Measurements from ENCODE around the gene OBSL1.

Gene OBSL1

GRCh38 chr2:219536967-219537366, 34.4 kb downstream of the OBSL1 start:
- in situ Hi-C loops (cut with MboI; ENCODE audit: low sequenced_read_pairs): loop anchor here (10.0 kb wide), 1 partner anchor 108 kb away; no protein-coding TSS in a partner anchor

- in situ Hi-C loops (cut with MboI; ENCODE audit: low sequenced_read_pairs): loop anchor here (10.0 kb wide), 1 partner anchor 108 kb away; no protein-coding TSS in a partner anchor
Measured at GRCh38 chr2:219536425-219536824, 34.9 kb downstream of the OBSL1 start.

- in situ Hi-C loops (cut with MboI; ENCODE audit: low sequenced_read_pairs): loop anchor here (5.0 to 10.0 kb wide), 2 partner anchors 111 to 137 kb away; no protein-coding TSS in a partner anchor
Measured at GRCh38 chr2:219533930-219534661, 37.2 kb downstream of the OBSL1 start.

GRCh38 chr2:219532378-219532649, 39.0 kb downstream of the OBSL1 start:
- in situ Hi-C loops (cut with MboI; ENCODE audit: low sequenced_read_pairs): loop anchor here (5.0 to 10.0 kb wide), 2 partner anchors 112 to 135 kb away; no protein-coding TSS in a partner anchor

- in situ Hi-C loops (cut with MboI; ENCODE audit: low sequenced_read_pairs): loop anchor here (5.0 to 10.0 kb wide), 2 partner anchors 113 to 135 kb away; no protein-coding TSS in a partner anchor
Measured at GRCh38 chr2:219531639-219532377, 39.5 kb downstream of the OBSL1 start.

- in situ Hi-C loops (cut with MboI; ENCODE audit: low sequenced_read_pairs): loop anchor here (5.0 to 10.0 kb wide), 2 partner anchors 114 to 133 kb away; no protein-coding TSS in a partner anchor
Measured at GRCh38 chr2:219530048-219530963, 41.0 kb downstream of the OBSL1 start.

- in situ Hi-C loops (cut with MboI; ENCODE audit: low sequenced_read_pairs): no loop called here
Measured at GRCh38 chr2:219527472-219527871, 43.9 kb downstream of the OBSL1 start.

GRCh38 chr2:219527076-219527394, 44.3 kb downstream of the OBSL1 start:
- in situ Hi-C loops (cut with MboI; ENCODE audit: low sequenced_read_pairs): no loop called here

- in situ Hi-C loops (cut with MboI; ENCODE audit: low sequenced_read_pairs): no loop called here
Measured at GRCh38 chr2:219526320-219527075, 44.8 kb downstream of the OBSL1 start.

- in situ Hi-C loops (cut with MboI; ENCODE audit: low sequenced_read_pairs): no loop called here
Measured at GRCh38 chr2:219525533-219526232, 45.7 kb downstream of the OBSL1 start.

- in situ Hi-C loops (cut with MboI; ENCODE audit: low sequenced_read_pairs): no loop called here
Measured at GRCh38 chr2:219524817-219525216, 46.5 kb downstream of the OBSL1 start.

GRCh38 chr2:219523031-219523671, 48.2 kb downstream of the OBSL1 start:
- in situ Hi-C loops (cut with MboI; ENCODE audit: low sequenced_read_pairs): no loop called here

GRCh38 chr2:219522111-219523030, 49.0 kb downstream of the OBSL1 start:
- in situ Hi-C loops (cut with MboI; ENCODE audit: low sequenced_read_pairs): no loop called here

- in situ Hi-C loops (cut with MboI; ENCODE audit: low sequenced_read_pairs): no loop called here
Measured at GRCh38 chr2:219521066-219521880, 50.1 kb downstream of the OBSL1 start.

- in situ Hi-C loops (cut with MboI; ENCODE audit: low sequenced_read_pairs): no loop called here
Measured at GRCh38 chr2:219520079-219520478, 51.3 kb downstream of the OBSL1 start.

GRCh38 chr2:219519526-219519916, 51.8 kb downstream of the OBSL1 start:
- in situ Hi-C loops (cut with MboI; ENCODE audit: low sequenced_read_pairs): no loop called here

GRCh38 chr2:219517954-219518778, 53.2 kb downstream of the OBSL1 start:
- in situ Hi-C loops (cut with MboI; ENCODE audit: low sequenced_read_pairs): no loop called here
